ENCODE data around the gene RTP5.
A peak's percentile ranks its signal among the peaks of the same experiment; 100 is the strongest.

GRCh38 chr2:241902357-241902991, 32.9 kb downstream of the RTP5 start:
- no peak for TF ChIP-seq CTCF (conservative IDR thresholded peaks at IDR 0.05 in 1 of 2, IDR thresholded peaks at IDR 0.05 in 1 of 2; ENCODE audit: low read depth in 1 of 2, low read length in 2 of 2)
- peak; percentile 6 for TF ChIP-seq EZH2 (IDR thresholded peaks at IDR 0.05; ENCODE audit: low read length, missing control alignments)

All from fibroblast of lung (primary cell).